Glutamatergic neuron (in vitro differentiated cells): ENCODE results near the gene RNF113B. TPM values are rescaled to one million over a fixed set of nuclear protein-coding genes. Genes with fewer than 3 reads are reported as not detected.
A peak's percentile ranks its signal among the peaks of the same experiment; 100 is the strongest.

ENCODE experiments used
- DNase-seq: peaks from one replicate; pipeline ENCODE4 v3.0.0; 2022
- H3K27ac Mint-ChIP-seq: one replicate; pipeline ENCODE4 v1.8.0; 2020; ENCODE audit warnings: mild to moderate bottlenecking, mixed read lengths, inconsistent platforms; ENCODE audit not compliant: unreplicated experiment
- H3K27me3 Mint-ChIP-seq: one replicate; pipeline ENCODE4 v1.8.0; 2020; ENCODE audit warnings: mild to moderate bottlenecking, moderate library complexity, mixed read lengths, inconsistent platforms; ENCODE audit not compliant: unreplicated experiment
- H3K36me3 Mint-ChIP-seq: one replicate; pipeline ENCODE4 v1.8.0; 2020; ENCODE audit warnings: mild to moderate bottlenecking, mixed read lengths, inconsistent platforms; ENCODE audit not compliant: unreplicated experiment
- H3K4me1 Mint-ChIP-seq: one replicate; pipeline ENCODE4 v1.8.0; 2020; ENCODE audit warnings: mild to moderate bottlenecking, low read depth, mixed read lengths, inconsistent platforms; ENCODE audit not compliant: unreplicated experiment
- H3K4me3 Mint-ChIP-seq: one replicate; pipeline ENCODE4 v1.8.0; 2020; ENCODE audit warnings: mild to moderate bottlenecking, mixed read lengths, inconsistent platforms; ENCODE audit not compliant: unreplicated experiment
- H3K9me3 Mint-ChIP-seq: one replicate; pipeline ENCODE4 v1.8.0; 2020; ENCODE audit warnings: mild to moderate bottlenecking, moderate library complexity, mixed read lengths, inconsistent platforms; ENCODE audit not compliant: unreplicated experiment
- CTCF ChIP-seq: fragments of 200-600 bp; sonication (generic); IDR thresholded peaks from one replicate; pipeline ENCODE4 v1.5.0; 2021; ENCODE audit not compliant: partially characterized antibody, unreplicated experiment
- total RNA-seq: library from RNA; stranded (reverse); fragmentation: NEBNext Ultra II Directional; extraction: Animal tissue kit (Norgen Biotek cat#: 25700); gene quantifications from one replicate; pipeline ENCODE4 v1.2.1, GENCODE V29; 2021; ENCODE audit not compliant: unreplicated experiment

RNF113B gene
- total RNA-seq, 1 donor from 2014 or later: not detected

- H3K27me3 Mint-ChIP-seq: peaks cover 4% of the 10 kb centered on the region
- no peak for TF ChIP-seq CTCF
- DNase-seq: no peak
- H3K9me3 Mint-ChIP-seq: peaks cover 2% of the 10 kb centered on the region
- no peak overlapping the region for H3K27ac Mint-ChIP-seq
- H3K36me3 Mint-ChIP-seq: no peaks in the 10 kb centered on the region
- peaks cover 21% of the 10 kb centered on the region for H3K4me1 Mint-ChIP-seq
- H3K4me3 Mint-ChIP-seq: no peak overlapping the region
These were observed 18.7 kb downstream of the RNF113B start for GRCh38 chr13:98158172-98158899.

- no peaks in the 10 kb centered on the region for H3K36me3 Mint-ChIP-seq
These were observed 19.5 kb downstream of the RNF113B start for GRCh38 chr13:98157609-98158008.

GRCh38 chr13:98157188-98157587, 19.9 kb downstream of the RNF113B start:
- peaks cover 30% of the 10 kb centered on the region for H3K4me1 Mint-ChIP-seq
- H3K9me3 Mint-ChIP-seq: no peaks in the 10 kb centered on the region
- H3K27ac Mint-ChIP-seq: no peak overlapping the region
- no peak for TF ChIP-seq CTCF
- H3K27me3 Mint-ChIP-seq: peaks cover 4% of the 10 kb centered on the region
- peak overlapping the region; percentile 21 for H3K4me3 Mint-ChIP-seq
- no peaks in the 10 kb centered on the region for H3K36me3 Mint-ChIP-seq
- no peak for DNase-seq

More at GRCh38 chr13:98157609-98158008, 19.5 kb downstream of the RNF113B start:
- Mint-ChIP-seq H3K9me3 (no peaks in the 10 kb centered on the region), H3K4me1 (peaks cover 26% of the 10 kb centered on the region), H3K4me3 (peak overlapping the region; percentile 21), H3K27ac (no peak overlapping the region), H3K27me3 (peaks cover 4% of the 10 kb centered on the region)
- no peak for DNase-seq
- no peak for TF ChIP-seq CTCF

- no peak overlapping the region for H3K4me3 Mint-ChIP-seq
- H3K27me3 Mint-ChIP-seq: peaks cover 4% of the 10 kb centered on the region
- H3K9me3 Mint-ChIP-seq: no peaks in the 10 kb centered on the region
- H3K36me3 Mint-ChIP-seq: no peaks in the 10 kb centered on the region
- H3K27ac Mint-ChIP-seq: no peak overlapping the region
- TF ChIP-seq CTCF: no peak
- H3K4me1 Mint-ChIP-seq: peaks cover 34% of the 10 kb centered on the region
- DNase-seq: no peak
These were observed 20.8 kb downstream of the RNF113B start for GRCh38 chr13:98156259-98156658.

- Mint-ChIP-seq H3K27ac (no peak overlapping the region), H3K4me1 (peaks cover 38% of the 10 kb centered on the region), H3K9me3 (no peaks in the 10 kb centered on the region), H3K36me3 (no peaks in the 10 kb centered on the region), H3K27me3 (peaks cover 4% of the 10 kb centered on the region), H3K4me3 (no peak overlapping the region)
- TF ChIP-seq CTCF: no peak
- no peak for DNase-seq
These were observed 21.5 kb downstream of the RNF113B start for GRCh38 chr13:98155475-98156109.
